ENCODE results near the gene LRRC15.
A peak's percentile ranks its signal among the peaks of the same experiment; 100 is the strongest.

LRRC15 gene

DNA sequence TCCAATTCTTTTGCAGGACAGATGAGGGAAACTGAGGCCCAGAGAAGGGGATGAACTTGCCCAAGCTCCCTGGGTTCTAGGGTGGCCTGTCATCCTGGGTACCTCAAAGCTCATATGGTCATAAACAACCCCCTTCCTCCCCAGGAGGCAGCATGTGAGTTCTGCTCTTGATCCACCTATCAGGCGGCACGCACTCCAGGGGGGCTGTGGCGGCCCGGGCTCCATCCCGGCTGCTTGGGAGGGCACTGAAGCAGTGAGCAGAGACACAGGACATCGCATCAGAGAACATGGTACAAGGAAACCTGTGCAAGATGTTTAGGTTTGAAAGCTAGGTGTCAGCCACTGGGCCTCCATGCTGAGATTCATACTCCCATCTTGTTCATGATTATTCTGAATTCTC lies 52.6 kb downstream of the LRRC15 start:
- no peak for DNase-seq (ENCODE audit: low read depth)

DNA sequence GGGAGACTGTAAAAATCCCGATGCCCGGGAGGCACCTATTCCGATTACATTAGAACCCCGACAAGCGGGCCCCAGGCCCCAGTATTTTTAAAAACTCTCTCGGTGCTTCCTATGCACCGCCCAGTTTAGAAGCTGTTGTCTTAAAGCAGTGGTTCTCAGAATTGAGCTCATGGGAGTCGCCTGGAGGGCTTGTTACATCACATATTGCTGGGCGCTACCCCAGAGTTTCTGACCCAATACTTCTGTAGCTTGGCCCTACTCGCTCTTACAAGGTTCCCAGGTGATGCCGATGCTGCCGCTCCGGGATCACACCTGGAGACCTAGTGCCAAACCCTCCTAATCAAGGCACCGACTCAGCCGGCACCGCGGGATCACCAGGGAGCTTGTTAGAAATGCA lies 53.6 kb downstream of the LRRC15 start:
- no peak for DNase-seq (ENCODE audit: low read depth)

DNA sequence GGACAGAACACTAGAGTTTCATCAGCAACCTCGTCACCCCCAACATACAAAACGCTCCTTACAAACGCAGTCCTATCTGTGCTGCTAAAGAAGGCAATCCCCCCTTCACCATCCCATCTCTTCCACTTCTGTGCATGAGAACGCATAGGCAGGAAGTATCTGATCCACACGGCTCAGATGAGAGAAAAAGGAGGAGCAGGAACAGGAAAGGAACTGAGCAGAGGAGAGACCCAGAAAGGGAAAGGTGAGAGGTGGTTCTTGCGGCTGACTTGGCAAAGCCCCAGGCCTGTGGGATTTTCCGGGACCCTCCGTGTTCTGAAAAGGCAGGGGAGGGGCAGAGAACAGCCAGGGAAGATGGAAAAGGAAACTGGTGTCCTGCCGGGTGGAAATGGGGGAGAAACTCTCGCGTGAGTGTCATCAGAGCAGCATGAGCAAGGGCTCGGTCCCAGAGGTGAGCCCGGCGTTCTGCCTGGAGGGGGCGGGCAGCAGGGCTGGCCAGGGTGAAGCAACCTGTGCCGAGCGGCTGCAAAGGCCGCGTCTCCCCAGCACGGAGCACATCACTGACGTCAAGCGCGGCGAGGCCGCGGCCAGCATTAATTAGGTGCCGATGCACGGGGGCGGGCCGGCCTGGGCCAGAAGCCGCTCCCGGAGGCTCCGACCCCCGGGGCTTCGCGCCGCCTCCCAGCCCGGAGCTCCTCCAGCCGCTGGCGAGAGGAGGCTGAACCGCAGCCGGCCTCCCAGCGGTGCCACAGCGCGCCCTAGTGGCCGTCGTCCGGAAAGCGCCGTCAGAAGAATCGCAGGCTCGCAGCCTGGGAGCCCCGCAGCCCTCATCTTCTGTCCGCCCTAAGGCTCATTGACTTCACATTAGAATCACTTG lies 54.2 kb downstream of the LRRC15 start:
- peak; percentile 75 for DNase-seq (ENCODE audit: low read depth)

DNA sequence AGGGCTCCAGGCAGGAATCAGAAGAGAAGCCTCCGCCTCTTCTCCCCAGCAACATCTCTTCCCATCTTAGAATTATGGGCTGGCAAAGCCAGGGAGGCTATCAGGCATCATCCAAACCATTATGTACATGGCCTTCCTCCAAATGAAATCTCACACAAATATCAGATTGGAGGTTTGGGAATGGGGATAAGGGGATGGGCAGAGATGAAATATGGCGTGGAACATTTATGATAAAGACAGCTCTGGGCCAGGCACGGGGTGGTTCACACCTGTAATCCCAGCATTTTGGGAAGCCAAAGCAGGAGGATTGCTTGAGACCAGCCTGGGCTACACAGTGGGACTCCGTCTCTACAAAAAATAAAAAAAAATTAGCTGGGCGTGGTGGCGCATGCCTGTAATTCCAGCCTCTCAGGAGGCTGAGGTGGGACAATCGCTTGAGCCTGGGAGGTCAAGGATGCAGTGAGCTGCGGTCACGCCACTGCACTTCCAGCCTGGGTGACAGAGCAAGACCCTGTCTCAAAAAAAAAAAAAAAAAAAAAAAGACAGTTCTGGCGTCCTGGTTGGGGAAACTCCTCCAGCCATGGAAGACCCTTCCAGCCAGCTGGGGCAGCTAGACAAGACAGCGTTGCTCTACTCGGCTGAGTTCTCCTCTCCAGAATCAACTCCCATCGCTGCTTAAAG lies 55.0 kb downstream of the LRRC15 start:
- no peak for DNase-seq (ENCODE audit: low read depth)

DNA sequence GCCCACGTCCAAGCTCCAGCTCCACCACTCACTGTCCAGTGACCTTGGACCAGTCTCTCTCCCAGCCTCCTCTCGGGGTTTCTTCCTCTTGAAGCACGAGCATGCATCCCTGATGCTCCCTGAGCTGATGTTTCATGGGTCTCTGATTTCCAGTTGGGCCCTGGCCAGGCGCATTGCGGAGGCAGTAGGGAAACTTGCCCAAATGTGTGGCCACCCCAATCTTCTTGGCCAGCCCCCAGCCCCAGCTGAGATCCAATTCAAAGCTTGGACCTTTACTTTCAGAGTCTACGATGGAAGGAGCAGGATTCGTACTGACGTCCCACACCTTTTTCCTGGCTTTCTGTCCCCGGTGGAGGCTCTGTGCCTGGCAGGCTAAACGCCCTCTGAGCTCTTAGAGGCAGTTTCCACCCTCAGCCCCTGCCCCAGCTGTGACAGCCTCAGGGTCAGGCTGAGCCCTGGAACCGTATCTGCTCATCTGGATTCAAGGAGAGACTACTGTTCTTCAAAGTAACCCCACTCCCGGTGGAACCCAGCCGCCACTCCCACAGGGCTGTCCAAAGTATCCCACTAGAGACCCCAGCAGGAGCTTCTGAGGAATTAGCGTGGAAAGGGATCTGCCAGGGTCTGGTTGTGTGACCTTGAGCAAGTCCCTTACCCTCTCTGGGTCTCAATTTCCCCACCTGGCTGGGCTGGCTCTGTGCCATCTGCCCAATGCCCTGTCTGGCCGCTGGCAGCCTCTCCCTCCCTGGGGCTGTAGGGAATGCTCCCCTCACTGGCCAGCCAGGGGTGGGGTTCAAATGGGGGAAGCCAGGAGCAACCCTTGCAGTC lies 55.8 kb downstream of the LRRC15 start:
- peak; percentile 63 for DNase-seq (ENCODE audit: low read depth)

DNA sequence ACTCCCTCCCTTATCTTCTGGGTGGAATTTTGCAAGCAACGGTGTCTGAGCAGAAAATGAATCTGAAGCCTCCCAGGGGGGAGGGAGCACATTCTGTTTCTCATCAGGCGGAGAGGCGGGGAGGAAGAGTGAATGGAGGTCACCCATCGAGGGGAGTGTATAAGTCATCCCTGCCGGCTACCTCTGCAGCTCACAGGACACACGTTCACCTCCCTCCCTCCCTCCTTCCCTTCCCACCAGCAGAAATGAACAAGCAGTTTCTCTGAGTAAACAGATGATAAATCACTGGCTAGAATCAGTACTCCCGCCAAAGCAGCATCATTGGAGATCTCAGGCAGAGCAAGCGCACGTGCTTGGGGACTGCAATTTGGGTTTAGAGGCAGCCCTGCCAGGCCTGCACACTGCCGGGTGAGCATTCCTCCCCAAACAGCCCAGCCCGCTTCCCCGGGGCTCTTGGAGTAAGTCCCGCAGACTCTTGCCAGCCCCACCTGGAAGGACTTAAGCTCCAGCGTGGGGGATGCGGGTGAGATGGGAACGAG lies 56.7 kb downstream of the LRRC15 start:
- DNase-seq (ENCODE audit: low read depth): peak; percentile 48

DNA sequence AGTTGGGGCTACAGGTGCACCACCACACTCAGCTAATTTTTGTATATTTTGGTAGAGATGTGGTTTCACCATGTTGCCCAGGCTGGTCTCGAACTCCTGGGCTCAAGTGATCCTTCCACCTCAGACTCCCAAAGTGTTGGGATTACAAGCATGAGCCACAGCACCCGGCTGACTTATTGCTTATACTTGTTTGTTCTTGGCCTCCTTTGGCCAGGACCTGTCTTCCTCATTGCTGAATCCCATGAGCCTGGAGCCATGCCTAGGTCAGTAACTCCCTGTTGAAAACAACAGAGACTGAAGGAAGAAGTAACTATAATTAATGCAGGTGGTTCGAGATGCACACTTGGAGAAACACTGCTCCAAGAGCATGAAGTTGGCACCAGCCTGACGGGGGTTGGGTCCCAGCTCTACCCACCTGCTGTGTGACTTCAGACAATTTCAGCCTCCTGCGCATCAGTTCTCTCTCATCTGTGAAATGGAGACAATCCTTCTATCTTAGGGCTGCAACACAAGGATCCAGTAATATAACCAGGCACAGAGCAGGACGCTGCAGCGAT lies 57.3 kb downstream of the LRRC15 start:
- no peak for DNase-seq (ENCODE audit: low read depth)

DNA sequence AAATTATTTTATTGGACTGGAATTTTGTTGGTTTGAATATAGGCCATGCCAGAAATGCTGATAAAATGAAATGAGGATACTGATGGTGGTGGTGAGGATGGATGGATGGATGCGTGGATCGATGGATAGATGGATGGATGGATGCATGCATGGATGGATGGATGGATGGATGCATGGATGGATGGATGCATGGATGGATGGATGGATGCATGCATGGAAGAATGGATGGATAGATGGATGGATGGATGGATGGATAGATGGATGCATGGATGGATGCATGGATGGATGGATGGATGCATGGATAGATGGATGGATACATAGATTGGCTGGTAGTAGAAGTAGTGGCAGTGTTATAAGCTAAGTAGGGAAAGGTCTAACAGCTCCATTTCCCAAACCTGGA lies 58.5 kb downstream of the LRRC15 start:
- DNase-seq (ENCODE audit: low read depth): no peak

DNA sequence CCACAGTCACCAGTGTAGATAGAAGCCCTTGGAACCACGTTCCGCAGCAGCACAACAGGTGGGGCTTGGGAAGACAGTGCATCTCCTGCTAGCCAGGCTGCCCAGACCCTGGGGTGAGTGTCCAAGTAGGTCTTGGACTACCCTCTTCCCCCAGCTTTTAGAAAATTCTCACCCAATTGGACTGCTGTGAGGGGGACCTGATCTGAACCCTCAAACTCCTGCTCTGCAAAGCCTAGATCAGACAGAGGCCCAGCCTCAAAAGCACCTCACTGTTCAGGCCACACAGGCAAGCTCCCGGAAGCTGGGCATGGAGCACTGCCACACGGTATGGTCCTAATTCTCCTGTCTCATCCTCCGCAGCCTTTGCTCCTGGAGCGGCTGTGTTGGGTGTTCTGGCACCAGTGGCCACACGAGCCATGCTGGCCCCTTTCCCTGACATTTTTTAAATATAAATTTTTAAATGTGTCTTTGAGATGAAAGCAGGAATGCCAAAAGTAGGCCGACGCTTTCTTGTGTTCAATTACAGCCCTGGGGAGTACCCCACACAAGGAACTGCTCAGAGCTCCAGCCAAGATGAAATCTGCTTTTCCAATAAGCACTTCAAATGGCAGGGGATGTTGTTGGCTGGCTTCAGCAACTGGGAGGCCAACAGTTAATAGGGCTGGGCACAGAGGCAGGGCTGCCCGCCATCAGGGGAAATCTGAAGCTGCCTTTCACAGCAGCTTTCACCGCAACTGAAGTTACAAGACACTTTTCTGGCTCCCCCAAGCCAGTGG lies 59.3 kb downstream of the LRRC15 start:
- DNase-seq (ENCODE audit: low read depth): no peak

DNA sequence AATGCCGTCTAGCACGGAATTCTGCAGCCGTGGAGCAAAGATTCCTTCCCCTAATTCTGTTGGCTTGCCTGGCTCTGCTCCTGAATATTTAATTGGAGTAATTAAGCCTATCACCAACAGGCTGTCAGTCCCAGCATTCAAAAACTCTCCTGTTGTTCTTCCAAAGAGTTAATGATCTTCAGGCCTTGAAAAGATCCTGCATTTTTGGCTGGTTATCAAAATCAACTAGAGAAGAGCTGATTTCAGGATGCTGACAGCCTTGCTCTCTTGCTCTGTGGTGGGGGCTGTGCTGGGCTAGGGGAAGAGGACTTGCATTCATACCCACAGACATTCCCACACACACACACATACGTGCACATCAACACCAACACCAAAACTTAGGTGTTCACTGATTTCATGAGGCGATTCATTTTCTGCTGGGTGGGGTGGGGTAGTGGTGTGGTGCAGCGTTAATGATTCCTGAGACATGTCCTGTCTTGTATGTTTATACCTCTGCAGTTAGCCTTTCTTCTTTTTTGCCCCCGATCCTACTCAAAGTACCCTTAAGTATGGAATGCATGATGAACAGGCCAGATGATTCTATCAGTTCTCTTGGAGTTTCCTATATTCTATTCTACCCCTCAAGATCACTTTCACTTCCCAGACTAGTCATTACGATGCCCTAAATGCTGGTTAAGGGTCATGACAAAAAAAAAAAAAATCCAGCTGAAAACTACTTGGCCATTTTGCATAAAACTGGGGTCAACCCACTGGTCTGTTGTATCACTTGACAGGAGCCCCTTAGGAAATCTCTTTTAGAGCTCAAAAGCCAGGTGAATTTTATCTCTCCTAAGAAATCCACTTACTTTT lies 60.7 kb downstream of the LRRC15 start:
- no peak for DNase-seq (ENCODE audit: low read depth)

DNA sequence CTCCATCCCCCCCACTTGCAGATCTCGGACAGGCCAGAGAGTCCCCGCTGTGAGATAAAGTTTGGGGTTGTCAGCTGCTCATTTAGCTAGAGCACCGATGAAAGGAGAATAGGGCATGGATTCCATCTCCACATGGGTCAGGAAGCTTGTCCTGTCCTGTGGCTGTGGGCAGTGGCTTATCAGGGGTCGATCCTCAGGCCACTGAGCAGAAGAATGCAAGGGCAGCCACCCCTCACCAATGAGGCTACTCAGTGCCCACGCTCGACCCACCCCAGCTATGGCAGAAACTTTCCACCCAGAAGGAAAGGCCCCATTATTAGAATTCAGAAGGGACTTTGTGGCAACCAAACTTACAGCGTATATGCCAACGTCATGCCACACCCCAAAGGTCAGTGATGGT lies 61.7 kb downstream of the LRRC15 start:
- DNase-seq (ENCODE audit: low read depth): no peak

DNA sequence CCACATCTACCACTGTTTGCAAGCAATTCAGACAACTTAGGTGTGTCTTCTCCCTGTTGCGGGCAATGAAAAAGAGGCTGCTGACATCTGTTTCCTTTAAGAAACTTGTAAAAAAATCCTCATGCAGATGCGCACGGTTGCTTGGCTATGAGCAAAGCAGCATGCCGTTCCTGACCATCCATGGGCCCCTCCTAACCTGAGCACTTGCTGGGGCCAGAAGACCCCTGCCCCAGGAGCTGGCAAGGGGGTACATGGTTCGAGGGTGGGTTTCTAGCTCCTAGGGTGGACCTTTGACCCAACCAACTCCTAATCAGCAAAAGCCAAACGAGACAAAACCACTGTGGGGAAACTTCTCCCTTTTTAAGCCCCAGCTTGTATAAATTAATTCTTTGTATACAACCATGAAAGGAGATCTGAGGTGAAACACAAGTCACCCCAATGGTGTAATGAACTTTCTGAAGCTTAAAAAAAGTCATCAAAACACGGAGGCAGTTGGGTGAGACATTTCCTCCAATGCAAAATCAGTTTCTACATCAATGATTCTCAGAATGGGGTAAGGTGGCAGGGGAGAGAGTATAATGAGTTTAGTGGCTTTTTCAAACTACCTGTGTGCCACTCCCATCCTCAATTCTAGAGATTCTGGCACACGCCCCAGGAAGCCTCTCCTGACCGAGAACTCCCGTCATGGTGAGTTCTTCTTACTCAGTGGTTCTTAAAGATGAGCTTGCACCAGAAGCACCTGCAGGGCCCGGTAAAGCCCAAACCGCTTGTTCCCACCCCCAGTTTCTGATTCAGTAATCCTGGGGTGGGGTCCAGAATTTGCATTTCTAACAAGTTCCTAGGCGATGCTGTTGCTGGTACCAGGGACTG lies 62.5 kb downstream of the LRRC15 start:
- no peak for DNase-seq (ENCODE audit: low read depth)

DNA sequence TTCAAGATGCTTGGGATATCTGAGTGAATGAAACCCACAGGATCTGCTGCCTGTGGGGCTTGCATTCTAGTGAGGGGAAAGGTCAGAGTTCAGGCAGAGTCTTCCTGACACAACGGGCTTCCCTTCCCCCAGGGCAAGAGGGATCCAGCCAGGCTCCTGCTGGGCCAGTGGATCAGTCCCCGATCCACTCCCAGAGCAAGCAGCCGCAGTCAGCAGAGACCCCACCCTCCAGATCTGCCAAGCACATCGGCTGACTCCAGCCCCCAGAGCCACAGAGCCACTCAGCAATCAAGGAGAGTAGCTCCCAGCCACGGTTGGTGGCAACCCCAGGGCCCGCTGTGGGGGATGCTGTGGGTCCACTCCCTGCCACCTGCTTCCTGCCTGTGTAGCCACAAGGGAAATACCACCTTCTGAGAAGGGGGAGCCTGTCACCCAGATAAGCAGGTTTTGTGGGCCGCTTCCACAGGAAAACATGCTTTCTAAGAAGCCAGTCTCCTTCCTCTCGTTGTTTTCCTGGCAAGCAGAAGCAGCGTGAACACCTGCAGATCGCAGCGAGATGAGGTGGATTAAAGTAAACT lies 63.3 kb downstream of the LRRC15 start:
- DNase-seq (ENCODE audit: low read depth): no peak

DNA sequence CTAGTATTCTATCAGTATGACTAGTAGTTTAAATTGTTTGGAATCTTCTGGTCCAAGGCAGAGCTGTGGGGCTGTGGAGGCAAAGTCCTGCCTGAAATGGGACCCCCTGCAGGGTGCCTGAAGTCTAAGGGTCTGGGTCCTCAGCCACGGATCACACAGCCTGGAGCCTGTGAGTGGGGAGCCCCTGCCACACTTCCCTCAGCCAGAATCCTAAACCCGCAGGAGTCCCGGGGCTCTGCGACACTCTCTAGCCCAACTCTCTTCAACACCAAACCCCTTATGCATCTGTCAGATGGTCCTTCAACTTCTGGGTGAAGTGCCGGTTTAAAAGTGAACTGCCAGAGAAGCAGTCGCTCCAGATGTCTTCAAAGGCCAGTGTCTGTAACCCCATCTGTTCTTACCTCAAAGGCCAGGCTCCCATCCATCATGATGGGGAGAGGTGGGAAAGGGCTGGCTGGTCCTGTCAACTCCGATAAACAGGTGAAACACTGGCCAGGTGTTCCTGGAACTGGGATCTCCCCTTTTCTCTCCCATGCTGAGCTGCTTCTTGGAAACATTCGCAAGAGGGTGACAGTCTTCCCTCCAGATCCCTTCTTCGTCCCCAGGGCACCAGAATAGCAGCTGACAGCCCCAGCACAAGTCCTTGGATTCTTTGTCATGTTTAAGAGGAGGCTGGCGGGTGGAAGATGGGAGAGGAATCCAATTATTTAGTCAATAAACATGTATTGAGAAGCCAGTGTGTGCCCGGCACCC lies 64.0 kb downstream of the LRRC15 start:
- no peak for DNase-seq (ENCODE audit: low read depth)
